BE2C (cell line): ENCODE data around the gene ADORA2B. TPM values are rescaled to one million over a fixed set of nuclear protein-coding genes. Genes with fewer than 3 reads are reported as not detected.
A peak's percentile ranks its signal among the peaks of the same experiment; 100 is the strongest.
"Not testable (repeated sequence)": the region's sequence is repeated elsewhere in the genome, so short reads cannot be mapped to it uniquely, and the experiment has no call there.

Source experiments
- DNase-seq: peaks from one replicate; pipeline ENCODE4 v3.0.0-alpha.2; 2020
- H3K27me3 ChIP-seq: fragments of 250-450 bp; sonication (Bioruptor Pico); 2 replicates; pipeline ENCODE4 v1.5.1; 2020; ENCODE audit warnings: mild to moderate bottlenecking
- H3K36me3 ChIP-seq: fragments of 250-450 bp; sonication (Bioruptor Pico); 2 replicates; pipeline ENCODE4 v1.5.1; 2020; ENCODE audit warnings: mild to moderate bottlenecking
- H3K4me1 ChIP-seq: fragments of 250-450 bp; sonication (Bioruptor Pico); 2 replicates; pipeline ENCODE4 v1.5.1; 2020
- H3K4me3 ChIP-seq: 2 replicates; pipeline ENCODE4 v1.5.1; 2011; ENCODE audit warnings: low read depth, low read length
- H3K9me3 ChIP-seq: fragments of 250-450 bp; sonication (Bioruptor Pico); 2 replicates; pipeline ENCODE4 v1.5.1; 2020
- CTCF ChIP-seq: IDR thresholded peaks from 2 replicates; pipeline ENCODE4 v1.5.1; 2012; ENCODE audit warnings: mild to moderate bottlenecking, low read depth, low read length
- polyA plus RNA-seq: library from polyadenylated mRNA; unstranded; fragments of >200 nt; gene quantifications from one replicate; pipeline ENCODE4 v1.2.1, GENCODE V29; 2012; ENCODE audit warnings: low read depth, missing spikeins; ENCODE audit not compliant: insufficient read length, insufficient read depth

ADORA2B gene
- 1.2 TPM for polyA plus RNA-seq

- peak within 1 kb of the TSS; percentile 53 for H3K4me3 ChIP-seq
- H3K27me3 ChIP-seq, result no peaks in the 10 kb centered on the region; the same call in 1 of the 2 replicates
- TF ChIP-seq CTCF, result peak; percentile 43
- DNase-seq, result peak; percentile 68
- H3K4me1 ChIP-seq, result no peaks in the 10 kb centered on the region
- H3K9me3 ChIP-seq, result no peaks in the 10 kb centered on the region
- H3K36me3 ChIP-seq, result no peaks in the 10 kb centered on the region
These were observed at the start of gene ADORA2B for GRCh38 chr17:15944759-15945526. TSS of gene ADORA2B (plus strand) at chr17:15945130. CDS start at chr17:15945249, 119 bp downstream.

GRCh38 chr17:15896277-15896676, 48.7 kb upstream of the ADORA2B start:
- H3K4me3 ChIP-seq, result no peak overlapping the region
- H3K27me3 ChIP-seq, result no peaks in the 10 kb centered on the region
- no peak for DNase-seq
- TF ChIP-seq CTCF, result no peak
- H3K36me3 ChIP-seq, result no peaks in the 10 kb centered on the region
- H3K9me3 ChIP-seq, result no peaks in the 10 kb centered on the region
- no peaks in the 10 kb centered on the region for H3K4me1 ChIP-seq

GRCh38 chr17:15896834-15897233, 48.1 kb upstream of the ADORA2B start:
- Histone ChIP-seq H3K4me3 (no peak overlapping the region), H3K27me3 (no peaks in the 10 kb centered on the region), H3K4me1 (no peaks in the 10 kb centered on the region), H3K9me3 (no peaks in the 10 kb centered on the region), H3K36me3 (no peaks in the 10 kb centered on the region)
- no peak for DNase-seq
- no peak for TF ChIP-seq CTCF

GRCh38 chr17:15899596-15899995, 45.3 kb upstream of the ADORA2B start:
- H3K9me3 ChIP-seq, H3K36me3 ChIP-seq, DNase-seq, H3K4me1 ChIP-seq, H3K4me3 ChIP-seq, H3K27me3 ChIP-seq: not testable (repeated sequence)

- H3K9me3 ChIP-seq, result no peaks in the 10 kb centered on the region
- no peaks in the 10 kb centered on the region for H3K27me3 ChIP-seq
- no peak overlapping the region for H3K4me3 ChIP-seq
- no peak for DNase-seq
- no peak for TF ChIP-seq CTCF
- no peaks in the 10 kb centered on the region for H3K4me1 ChIP-seq
- no peaks in the 10 kb centered on the region for H3K36me3 ChIP-seq
These were observed 44.1 kb upstream of the ADORA2B start for GRCh38 chr17:15900871-15901270.

- H3K9me3 ChIP-seq, H3K27me3 ChIP-seq, H3K4me3 ChIP-seq, H3K4me1 ChIP-seq, H3K36me3 ChIP-seq, DNase-seq: not testable (repeated sequence)
These were observed 39.7 kb upstream of the ADORA2B start for GRCh38 chr17:15905236-15905635.

GRCh38 chr17:15907290-15907689, 37.6 kb upstream of the ADORA2B start:
- Histone ChIP-seq H3K27me3 (no peaks in the 10 kb centered on the region), H3K36me3 (no peaks in the 10 kb centered on the region), H3K4me1 (no peaks in the 10 kb centered on the region), H3K9me3 (no peaks in the 10 kb centered on the region), H3K4me3 (no peak overlapping the region)
- no peak for TF ChIP-seq CTCF
- no peak for DNase-seq
